Dedifferentiated amniotic fluid mesenchymal stem cell (primary cell): ENCODE data around the gene NLGN1.

Source experiments
- DNase-seq: peaks from one replicate; pipeline ENCODE4 v3.0.0-alpha.2; 2016; ENCODE audit errors: extremely low spot score

Gene NLGN1

DNA sequence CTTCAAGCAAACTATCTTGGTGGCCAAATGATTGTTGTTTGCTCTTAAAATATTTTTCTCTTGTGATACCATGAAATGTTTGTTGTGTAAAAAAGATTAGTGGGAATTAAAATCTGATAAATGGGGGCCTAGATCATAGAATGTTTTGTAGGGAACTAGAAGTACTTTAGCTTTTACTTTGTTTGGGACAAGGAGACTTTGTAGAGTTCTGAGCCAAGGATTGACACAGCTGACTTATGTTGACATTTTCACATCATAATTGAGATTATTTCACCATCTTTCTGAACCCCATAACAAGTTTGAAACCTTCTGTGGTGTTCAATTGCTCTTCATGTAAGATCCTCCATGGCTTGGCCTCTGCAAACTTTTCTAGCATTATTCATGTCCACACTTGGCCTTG is 235.4 kb downstream of the NLGN1 start:
- DNase-seq: no peak

DNA sequence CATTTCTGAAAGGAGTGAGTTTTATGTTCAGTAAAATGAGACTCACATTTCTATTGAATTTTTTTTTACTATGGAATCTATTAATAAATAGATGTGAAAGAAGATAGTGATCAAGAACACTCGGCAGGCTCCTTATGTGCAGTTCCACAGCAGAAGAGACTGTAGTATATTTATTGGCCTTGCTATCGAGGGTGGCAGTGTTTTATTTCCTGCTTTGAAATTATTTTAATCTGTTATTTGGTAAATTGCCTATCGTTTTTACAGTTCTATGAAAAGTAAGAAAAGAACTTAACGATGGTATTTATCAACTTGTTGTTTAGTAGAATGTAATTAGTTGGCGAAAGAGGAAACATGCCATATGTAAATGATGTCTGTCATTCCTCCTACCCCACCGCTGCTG is 238.3 kb downstream of the NLGN1 start:
- DNase-seq: no peak

DNA sequence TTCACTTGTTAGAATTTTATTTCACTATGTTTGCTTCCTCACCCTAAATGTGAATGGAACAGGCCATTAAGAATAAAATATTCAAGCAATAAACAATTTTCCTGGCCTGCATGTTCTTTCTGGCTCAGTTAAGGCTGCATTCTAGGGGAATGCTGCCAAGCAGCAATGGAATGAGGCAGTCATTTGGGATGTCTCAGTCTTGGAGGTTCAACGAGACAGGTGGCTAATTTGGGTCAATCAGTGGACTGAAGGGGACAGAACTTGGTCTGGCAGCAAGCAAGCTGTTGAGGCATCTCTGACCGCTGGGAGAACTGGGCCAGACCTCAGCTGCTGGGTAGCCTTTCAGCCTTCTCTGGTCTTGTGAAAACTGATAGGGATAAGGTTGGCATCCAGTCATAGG is 241.6 kb downstream of the NLGN1 start:
- no peak for DNase-seq

DNA sequence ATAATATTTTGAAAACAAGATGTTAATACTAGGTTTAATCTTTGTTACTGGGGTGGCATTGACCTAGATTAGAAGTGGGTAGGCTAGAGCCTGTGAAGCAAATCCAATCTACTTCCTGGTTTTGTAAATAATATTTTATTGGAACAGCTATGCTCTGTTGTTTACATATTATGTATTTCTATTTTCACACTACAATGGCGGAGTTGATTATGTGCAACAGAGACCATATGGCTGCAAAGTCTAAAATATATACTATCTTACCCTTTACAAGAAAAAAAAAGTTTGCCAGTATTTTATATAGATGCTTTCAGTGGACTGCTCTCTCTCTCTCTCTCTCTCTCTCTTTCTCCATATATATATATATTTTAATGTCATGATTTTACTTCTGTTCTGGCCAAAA is 244.2 kb downstream of the NLGN1 start:
- no peak for DNase-seq

DNA sequence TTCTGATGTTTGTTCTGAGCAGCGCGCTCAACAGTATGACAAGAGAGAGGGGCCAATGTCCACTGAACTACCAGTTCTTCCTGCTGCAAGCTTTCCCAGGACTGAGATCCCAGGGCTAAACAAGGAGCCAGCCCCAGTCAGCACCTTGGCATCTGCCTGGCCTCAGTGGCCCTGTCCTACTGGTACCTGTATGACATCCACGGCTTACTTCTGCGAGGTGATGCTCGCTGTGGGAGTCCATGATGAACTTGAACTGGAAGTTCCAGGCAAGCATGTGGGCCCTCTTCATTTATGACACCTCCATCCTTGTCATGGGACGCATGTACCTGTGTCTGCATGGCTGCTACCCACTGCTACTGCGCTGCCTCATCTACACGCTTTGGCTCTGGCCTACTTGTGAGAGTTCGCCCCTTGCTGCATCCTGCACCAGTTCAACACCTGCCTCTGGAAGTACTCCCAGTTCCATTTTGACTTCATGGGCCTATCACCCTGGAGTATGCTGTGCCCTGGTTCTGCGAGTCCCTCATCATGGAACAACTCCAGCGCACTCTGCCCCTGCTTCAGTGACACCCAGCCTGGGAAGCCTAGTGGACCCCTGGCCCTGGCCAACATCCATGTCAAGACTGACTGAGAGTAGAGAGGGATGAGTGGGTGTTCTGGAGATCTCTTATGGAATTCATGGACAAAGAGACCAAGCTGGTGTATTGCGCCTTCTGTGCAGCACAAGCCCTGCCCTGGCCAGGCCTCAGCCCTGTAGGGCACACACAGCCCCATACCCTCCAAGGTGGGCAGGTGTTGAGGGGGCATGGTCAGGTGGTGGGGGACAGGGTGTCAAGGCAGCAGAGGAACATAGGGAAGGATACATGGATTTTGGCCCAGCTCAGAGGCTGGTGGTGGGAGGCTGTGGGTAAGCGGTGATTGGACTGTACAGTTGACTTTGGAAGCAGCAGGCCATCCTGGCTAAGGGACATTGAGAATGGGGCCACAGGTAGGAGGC is 246.8 kb downstream of the NLGN1 start:
- DNase-seq: no peak

DNA sequence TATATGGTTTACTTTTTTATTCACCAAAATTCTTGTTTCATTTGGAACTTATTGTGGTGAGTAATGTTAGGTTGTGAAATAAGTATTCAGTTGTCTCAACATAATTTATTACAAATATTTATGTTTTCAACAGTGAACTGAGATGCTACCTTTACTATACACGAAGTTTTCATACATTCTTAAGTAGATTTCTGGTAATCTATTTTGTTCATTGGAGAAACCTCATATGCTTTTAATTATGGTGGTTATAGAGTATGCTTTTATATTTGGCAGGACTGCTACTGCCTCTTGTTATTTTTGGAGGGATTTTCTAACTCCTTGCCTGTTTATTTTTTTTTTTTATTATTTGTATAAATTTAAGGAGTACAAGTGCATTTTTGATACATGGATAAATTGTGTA is 253.1 kb downstream of the NLGN1 start:
- DNase-seq: peak; percentile 22

DNA sequence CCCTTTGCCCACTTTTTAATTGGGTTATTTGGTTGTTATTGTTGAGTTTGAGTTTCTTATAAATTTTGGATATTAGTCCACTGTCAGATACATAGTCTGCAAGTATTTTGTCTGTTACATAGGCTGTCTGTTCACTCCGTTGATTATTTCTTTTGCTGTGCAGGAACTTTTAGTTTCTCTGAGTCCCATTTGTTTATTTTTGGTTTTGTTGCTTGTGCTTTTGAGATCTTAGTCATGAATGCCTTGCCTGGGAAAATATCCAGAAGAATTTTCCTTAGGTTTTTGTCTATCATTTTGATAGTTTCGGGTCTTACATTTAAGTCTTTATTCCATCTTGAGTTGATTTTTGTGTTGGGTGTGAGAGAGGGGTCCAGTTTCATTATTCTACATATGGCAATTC is 254.5 kb downstream of the NLGN1 start:
- peak; percentile 39 for DNase-seq

DNA sequence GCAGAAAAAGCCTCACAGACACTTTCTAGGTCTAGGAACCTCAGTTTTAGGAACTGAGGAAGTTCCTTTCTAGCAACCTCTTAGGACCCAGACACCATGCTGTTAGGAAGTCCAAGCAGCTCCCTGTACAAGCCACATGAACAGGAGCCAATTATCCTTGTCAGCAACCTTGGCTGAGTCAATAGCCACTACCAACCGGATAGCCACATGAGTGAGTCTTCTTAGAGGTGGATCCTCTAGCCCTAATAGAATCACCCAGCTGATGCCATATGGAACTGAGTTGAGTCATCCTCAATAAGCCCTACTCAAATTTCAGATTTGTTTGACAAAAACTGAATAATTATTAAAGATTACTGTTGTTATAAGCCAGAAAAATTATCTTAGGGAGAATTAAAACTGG is 256.2 kb downstream of the NLGN1 start:
- DNase-seq: no peak

DNA sequence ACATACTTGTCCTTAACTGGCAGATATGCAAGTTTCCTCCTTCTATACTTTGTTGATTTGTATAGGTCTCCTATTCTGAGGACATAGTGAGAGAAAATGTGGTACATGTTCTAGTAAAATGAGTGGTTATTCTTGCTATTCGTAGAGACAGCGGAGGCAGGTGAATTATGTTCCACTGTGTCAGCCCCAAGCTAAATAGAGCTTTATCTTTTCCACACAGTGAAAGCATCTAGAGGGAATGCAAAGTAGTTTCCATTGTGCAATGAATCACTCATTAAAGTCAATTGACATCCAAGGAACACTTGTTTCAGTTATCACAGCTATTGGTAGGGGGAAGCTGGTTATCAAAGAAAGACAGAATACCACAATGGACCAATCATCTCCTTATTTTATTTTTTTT is 262.4 kb downstream of the NLGN1 start:
- DNase-seq: no peak

DNA sequence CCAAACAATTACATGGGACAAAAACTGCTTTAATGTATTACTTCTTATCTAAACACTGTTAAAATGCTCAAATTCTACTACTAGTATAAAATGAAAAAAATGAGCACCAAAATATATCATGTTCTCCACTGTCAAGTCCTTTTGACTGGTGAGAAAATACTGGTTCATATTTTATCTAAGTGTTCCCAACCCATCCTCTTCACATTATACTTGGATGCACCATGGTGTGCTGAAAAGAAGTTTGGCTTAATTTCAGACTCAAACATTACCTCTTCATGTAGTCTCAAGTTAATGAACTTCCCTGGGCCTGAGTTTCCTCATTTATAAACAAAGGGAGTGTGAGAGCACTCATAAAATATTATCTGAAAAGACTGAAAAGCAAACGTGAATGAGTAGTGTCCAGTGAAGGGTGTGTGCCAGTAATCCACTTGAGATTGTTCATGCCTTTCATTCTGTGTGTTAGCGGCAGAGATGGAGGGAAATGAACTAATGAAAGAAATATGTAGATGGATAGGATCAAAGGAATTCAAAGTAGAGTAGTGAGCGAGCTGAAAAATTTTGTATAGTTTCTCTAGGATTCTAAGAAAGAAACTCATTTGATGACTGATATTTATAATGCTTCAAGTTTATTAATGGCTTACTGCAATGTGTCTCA is 263.2 kb downstream of the NLGN1 start:
- peak; percentile 36 for DNase-seq

DNA sequence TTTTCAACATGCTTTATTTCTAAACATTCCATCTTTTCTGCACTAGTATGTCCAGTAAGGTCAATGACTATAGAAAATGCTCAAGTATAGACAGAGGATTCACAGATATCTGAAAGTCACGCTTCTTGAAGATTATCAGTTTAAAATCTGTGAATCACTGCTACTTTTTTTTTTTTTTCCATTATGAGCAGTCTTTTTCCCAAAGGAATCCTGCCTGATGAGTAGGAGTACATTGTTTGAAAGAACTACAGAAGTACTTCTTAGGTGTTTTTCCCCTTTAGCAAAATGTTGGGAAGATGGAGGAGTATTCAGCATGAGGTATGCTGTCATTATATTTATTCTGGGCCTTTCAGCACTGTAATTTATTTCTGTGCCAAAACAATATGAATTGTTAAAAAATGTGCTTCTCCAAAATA is 266.2 kb downstream of the NLGN1 start:
- DNase-seq: no peak

DNA sequence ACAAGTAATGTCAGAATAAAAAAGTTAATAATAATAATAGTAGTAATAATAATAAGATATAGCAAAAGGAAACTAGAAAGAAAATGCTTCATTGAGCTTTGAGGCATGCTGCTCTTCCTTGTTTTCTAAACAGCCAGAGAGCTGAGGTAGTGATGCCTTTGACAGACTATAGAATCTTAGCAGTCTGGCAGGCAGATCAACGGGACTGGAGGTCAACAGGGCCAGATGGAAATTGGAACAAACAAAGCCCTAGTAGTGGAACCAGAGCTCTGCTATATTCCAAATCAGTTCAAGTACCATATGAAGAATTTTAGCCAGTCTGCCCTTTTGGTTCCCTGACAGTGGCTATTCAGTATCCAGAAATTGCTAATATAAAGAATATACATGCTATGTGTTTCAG is 278.6 kb downstream of the NLGN1 start:
- DNase-seq: no peak

DNA sequence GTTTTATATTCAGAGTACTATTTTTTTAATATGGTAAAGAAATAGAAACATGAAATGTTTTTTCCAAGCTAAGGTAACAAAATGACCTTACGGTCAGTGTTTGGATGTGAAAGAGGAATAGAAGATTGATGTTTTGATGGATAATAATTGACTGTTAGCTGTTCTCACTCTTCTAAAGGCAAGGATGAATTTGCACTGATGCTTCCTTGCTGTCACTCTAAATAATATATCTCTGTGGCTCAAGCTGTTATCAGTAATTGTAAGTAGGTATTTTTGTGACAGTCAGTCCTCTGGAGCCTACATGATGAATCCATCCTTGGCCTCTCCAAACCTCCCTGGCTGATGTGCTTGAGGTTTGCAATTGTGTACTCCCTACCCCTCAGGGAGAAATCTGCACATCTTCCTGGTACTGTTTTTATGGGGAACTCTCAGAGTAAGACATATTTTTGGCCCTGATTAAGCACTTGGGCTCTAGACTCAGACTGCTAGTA is 283.7 kb downstream of the NLGN1 start:
- DNase-seq: no peak

DNA sequence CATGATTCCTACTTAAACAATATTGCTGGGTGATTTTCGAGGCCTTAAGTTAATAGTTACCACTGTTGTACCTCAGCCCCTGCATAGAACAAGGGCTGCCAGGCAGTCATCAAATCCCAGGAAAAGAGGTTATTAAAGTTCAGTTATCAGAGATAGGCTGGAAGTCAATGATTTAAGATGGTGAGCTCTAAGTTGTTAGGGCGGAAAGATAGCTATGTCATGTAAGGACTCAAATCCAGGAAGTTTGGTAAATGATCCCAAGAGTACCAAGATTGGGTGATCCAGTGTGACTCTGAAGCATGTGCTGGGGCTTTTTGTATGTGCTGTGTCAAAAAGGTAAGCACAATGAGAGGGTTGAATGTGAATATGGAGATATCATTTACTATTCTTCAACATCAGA is 287.9 kb downstream of the NLGN1 start:
- DNase-seq: no peak

DNA sequence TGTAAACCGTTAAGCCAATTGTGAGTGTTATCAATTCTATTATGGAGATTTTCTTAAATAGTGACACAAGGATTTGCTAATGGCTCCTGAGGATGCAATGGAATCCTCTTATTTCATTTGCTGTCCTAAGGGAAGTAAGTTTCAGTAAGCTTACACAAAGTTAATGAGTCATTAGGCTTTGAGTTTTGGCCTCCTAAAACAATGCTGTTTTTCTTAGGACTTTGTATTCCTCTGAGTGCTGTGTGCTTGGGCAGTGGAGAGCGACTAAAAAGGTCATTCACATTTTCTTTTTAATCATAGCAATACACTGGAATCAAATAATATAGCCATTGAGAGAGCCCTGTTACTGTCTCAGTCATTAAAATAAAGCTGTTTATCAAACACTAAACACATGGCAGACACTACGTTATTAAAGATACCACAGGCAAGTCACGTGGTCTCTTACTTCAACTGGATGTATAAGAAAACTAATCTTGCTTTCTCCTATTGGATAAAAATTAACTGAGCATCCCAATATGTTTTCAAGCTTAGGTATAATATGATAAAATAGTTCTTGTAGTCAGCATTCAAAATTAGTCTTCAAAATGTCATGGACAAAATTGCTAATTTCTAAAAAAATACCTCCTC is 290.8 kb downstream of the NLGN1 start:
- DNase-seq: no peak

DNA sequence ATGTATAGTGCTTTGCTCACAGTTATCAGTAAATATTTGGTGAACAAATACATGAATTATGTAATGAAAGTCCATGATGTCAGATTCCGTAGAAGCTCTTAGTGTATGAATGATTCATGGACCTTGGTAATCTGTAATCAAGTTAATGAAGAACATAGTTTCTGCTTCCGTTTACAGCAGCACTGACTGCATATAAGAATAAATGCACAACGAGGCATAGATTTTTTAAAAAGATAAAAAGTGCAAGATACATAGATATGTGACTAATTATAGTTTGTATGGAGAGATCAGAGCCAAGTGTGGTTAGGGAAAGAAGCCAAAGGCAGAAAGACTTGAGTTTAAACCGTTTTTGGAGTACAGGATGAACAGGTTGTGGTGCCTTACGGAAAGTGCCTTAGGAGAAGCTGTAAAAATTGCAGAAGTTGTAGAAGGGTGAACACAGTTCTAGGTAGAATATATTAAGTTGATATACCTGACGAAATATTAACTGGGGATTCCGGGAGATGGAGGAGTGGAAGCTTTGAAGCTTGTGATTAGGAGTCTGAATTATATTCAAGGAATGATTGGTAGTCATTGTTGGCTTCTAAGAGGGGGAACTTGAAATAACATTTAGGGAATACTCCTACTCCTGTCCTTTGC is 293.1 kb downstream of the NLGN1 start:
- no peak for DNase-seq

DNA sequence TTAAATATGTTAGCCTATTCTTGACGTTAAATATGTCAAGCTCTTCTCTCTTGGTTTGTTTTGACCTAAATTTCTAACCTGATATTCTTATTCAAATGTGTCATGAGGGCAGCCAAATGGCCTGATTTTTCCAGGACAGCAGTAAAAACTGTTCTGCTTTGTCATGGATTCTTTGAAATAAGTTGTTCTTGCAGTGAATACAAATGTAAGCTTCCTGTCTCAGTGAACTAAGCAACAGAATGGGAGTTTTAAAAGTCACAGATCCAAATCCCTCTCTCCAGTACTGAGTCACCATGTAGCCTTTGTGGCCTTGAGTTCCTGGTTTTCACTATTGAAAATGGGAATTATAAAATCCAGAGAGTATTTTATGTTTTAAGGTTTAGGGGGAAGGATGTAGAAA is 301.8 kb downstream of the NLGN1 start:
- DNase-seq: no peak

DNA sequence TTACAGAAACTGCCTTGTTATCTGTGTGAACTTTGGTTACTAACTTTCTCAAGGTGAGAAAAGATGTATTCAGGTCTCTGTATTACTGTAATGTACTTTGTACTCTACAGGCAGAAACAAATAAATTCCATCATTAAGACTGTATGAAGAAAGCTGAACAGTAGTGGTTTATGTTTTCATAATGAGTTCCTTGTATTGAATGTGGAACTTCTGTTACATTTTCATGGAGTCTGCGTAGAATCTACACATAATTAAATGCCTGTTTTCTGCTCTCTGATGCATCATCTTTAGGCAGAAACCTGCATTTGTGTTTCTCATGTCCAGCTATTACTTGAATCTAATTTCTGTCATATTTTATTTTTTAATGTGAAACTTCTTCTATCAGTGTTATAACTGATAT is 302.8 kb downstream of the NLGN1 start:
- DNase-seq: no peak

DNA sequence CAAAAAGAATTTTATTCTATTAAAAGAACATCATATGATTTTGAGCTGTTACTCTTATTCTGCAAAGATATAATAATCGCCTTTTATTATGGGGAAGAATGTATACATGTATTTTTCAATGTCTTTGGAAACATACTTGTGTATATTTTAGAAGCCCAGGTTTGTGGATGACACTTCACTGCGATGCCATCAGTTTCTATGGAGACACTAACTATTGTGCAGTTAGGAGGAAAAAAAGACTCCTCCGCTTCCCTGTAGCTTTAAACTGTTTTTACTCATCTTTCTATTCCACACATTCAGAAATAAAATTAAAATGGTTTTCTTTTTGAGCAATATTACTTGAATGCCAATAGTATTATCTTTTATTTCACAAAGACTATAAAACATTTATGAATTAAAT is 305.0 kb downstream of the NLGN1 start:
- no peak for DNase-seq

DNA sequence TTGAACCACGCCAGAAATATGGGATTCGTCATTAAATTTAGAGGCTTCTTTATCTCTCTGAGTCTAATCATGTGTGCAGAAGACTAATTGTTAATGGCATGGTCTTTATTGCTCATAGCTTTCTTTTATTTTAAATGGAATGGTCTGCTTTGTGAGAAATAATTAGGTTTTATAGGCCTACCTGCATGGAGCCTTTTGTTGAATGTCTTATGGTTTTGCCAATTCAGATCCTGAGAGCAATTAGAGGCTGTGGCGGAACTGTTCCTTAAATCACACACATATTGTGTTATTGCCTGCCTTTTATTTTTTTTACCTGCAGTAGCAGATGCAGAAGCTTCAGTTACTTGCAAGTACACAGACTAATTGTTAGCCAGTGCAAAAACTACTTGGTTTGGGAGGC is 306.2 kb downstream of the NLGN1 start:
- DNase-seq: no peak

DNA sequence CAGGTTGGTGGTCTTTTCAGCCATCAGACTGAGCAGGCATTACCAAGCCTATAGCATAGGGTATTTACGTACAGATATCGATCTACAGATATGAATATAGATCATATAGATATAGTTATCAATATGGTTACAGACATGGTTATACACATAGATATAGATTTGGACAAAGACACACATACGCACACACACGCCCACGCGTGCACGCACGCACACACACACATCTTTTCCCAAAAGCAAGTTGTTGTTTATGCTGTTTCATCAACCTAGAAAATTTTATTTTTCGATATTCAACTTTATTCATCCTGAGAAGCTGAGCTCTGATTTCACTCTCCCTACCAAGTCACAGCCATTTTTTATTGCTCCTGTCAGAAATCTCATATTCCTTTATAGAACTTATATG is 309.1 kb downstream of the NLGN1 start:
- DNase-seq: no peak

DNA sequence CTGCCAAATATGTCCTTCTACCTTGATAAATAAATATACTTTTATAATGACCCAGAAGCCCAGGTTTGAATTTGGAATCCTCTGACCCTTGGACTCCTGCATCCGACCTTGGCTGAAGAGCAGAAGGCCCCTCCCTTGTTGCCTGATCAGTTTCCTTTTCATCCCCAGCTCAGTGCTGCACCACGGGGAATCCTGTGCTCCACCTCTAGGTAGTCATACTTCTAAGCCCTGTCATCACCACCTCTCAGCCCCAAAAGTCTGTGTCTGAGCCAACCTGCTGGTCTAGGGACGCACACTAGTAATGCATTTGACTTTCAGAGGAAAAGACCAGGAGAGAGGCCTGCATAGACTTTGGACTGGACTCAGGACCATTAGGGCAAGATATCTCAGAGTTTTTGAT is 310.6 kb downstream of the NLGN1 start:
- DNase-seq: no peak
